Measurements from ENCODE around the gene KANSL1.

- TF ChIP-seq SMAD4 (CRISPR knock-in tag; IDR thresholded peaks at IDR 0.05) (no peak), TEAD1 (CRISPR knock-in tag; IDR thresholded peaks at IDR 0.05) (no peak), CTCF (IDR thresholded peaks at IDR 0.05) (no peak), SP1 (CRISPR knock-in tag; conservative IDR thresholded peaks at IDR 0.05) (no peak), MAX (CRISPR knock-in tag; IDR thresholded peaks at IDR 0.05) (no peak), FOXJ3 (CRISPR knock-in tag; IDR thresholded peaks at IDR 0.05; ENCODE audit: borderline replicate concordance) (no peak)
These were observed 5.0 kb upstream of the KANSL1 start for GRCh38 chr17:46198233-46198632.

All from WTC11 (cell line).